ENCODE measurements around the gene CDHR2. TPM values are rescaled to one million over a fixed set of nuclear protein-coding genes. Genes with fewer than 3 reads are reported as not detected.

The CDHR2 gene
- polyA plus RNA-seq, 1 experiment = not detected

DNA sequence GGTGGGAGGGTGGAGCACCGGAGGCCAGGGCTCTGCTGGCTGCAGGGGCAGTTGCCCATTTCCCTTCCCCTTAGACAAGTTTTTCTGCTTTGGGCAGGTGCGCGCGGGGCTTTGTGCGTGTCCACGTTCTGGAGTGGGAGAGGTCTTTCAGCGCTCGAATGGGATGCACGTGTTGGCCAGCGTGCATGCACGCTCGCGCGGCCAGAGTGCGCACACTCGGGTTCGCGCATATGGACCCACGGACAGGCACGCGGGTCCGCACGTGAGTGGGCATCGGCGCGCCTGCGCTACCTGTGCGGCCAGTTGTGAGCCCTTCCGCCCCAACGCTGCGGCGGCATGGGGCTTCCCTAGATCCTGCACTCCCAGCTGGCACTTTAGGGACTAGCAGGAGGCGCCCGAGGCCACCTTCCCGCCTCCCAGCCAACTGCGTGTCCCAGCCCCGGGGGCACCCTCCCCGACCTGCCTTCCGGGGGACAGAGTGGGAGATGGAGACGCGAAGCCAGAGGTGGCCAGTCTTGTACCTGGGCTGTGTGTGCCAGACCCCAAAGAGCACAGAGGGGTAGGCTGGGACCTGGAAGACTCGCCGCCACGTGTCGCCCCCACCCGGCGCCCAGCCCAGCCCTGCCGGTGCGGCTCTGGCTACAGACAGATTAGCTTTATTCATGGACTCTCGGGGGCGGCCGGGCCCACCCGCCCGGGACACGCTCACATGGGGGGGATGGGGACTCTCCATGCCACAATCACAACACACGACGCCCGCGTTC is 70.6 kb downstream of the CDHR2 start:
- Histone ChIP-seq H3K27ac (ENCODE audit: low read depth, low read length) (no peak overlapping the region), H3K9me3 (ENCODE audit: control insufficient read depth, insufficient read depth, low read length) (peaks cover 10% of the 10 kb centered on the region; the same call in 1 of the 2 replicates), H3K27me3 (ENCODE audit: control insufficient read depth, insufficient read depth, low read length) (peaks cover 36% of the 10 kb centered on the region), H3K4me3 (ENCODE audit: low read depth, low read length) (no peak overlapping the region; the same call in 1 of the 2 replicates)
- ChIA-PET CTCF (interaction anchor here (0.7 to 3.1 kb wide), 3 partner anchors 46 to 58 kb away, joined by 3 to 20 read pairs (median 3); no protein-coding TSS in a partner anchor), POLR2A (interaction anchor here (0.6 kb wide), 1 partner anchor 77 kb away, joined by 7 read pairs; no protein-coding TSS in a partner anchor)
- DNase-seq (ENCODE audit: low read depth, low spot score) = no peak
- TF ChIP-seq, protein P1, sequence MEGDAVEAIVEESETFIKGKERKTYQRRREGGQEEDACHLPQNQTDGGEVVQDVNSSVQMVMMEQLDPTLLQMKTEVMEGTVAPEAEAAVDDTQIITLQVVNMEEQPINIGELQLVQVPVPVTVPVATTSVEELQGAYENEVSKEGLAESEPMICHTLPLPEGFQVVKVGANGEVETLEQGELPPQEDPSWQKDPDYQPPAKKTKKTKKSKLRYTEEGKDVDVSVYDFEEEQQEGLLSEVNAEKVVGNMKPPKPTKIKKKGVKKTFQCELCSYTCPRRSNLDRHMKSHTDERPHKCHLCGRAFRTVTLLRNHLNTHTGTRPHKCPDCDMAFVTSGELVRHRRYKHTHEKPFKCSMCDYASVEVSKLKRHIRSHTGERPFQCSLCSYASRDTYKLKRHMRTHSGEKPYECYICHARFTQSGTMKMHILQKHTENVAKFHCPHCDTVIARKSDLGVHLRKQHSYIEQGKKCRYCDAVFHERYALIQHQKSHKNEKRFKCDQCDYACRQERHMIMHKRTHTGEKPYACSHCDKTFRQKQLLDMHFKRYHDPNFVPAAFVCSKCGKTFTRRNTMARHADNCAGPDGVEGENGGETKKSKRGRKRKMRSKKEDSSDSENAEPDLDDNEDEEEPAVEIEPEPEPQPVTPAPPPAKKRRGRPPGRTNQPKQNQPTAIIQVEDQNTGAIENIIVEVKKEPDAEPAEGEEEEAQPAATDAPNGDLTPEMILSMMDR (IDR thresholded peaks at IDR 0.05; ENCODE audit: low read depth, low read length) = no peak

DNA sequence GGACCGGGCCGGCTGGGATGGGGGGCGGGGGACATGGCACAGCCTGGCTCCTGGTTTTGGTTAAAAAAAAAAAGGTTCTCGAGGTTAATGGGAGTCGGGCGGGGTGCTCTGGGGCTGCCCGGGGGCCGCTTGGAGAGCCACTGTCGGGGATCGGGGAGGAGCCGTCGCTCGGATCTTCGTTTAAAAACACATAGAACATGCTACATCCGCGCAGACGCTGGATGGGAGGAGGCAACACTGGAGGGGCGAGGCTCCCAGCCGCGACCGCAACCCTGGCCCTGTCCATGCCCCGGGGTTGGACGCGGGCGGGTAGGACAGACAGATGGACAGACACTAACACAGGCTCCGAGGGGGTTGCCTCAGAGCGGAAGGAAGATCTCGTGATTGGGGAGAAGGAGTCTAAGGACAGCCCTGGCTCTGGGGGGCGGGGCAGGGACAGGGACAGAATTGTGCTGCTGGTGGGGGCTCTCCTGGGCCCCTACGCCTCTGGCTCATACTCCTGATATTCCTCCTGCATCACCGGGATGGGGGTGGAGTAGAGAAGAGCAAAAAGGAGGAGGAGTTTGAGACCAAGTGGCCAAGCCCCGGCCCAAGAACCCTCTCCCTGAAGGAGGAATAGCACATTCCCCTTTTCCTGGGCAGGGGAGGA is 71.3 kb downstream of the CDHR2 start:
- POLR2A ChIA-PET = no interaction called here
- Histone ChIP-seq H3K9me3 (ENCODE audit: control insufficient read depth, insufficient read depth, low read length) (peaks cover 10% of the 10 kb centered on the region; the same call in 1 of the 2 replicates), H3K27me3 (ENCODE audit: control insufficient read depth, insufficient read depth, low read length) (peaks cover 40% of the 10 kb centered on the region), H3K4me3 (ENCODE audit: low read depth, low read length) (peak overlapping the region; percentile 25; the same call in 1 of the 2 replicates), H3K27ac (ENCODE audit: low read depth, low read length) (no peak overlapping the region)
- CTCF ChIA-PET = interaction anchor here (0.6 to 3.1 kb wide), 4 partner anchors 47 to 556 kb away, joined by 3 to 20 read pairs (median 3); no protein-coding TSS in a partner anchor
- TF ChIP-seq, protein P1 (IDR thresholded peaks at IDR 0.05; ENCODE audit: low read depth, low read length) = no peak
- DNase-seq (ENCODE audit: low read depth, low spot score) = no peak

DNA sequence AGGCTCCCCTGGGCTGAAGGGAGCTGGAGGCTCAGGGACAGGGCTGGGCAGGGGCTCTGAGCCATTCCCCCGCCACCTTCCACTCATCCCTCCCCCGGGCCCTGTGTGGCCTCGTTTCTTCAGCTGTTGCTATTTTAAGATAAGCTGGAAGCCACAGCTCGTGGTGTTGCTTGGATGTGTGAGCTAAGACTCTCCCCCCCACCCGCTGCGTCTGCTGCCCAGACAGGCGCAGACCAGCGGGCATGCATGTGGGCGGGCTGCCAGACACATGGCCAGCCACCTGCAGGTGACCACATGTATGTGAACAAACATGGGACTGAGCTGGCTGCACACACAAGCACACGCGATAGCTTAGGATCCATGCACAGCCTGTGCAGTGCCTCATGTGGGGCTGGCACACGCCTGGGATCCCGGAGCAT is 72.5 kb downstream of the CDHR2 start:
- TF ChIP-seq, protein P1 (IDR thresholded peaks at IDR 0.05; ENCODE audit: low read depth, low read length) = no peak
- no peak for DNase-seq (ENCODE audit: low read depth, low spot score)
- peaks cover 10% of the 10 kb centered on the region; the same call in 1 of the 2 replicates for H3K9me3 ChIP-seq (ENCODE audit: control insufficient read depth, insufficient read depth, low read length)
- H3K4me3 ChIP-seq (ENCODE audit: low read depth, low read length) = no peak overlapping the region
- CTCF ChIA-PET = interaction anchor here (1.7 to 3.1 kb wide), 4 partner anchors 23 to 48 kb away, joined by 5 to 20 read pairs (median 12); partner anchors contain the start of gene TSPAN17
- POLR2A ChIA-PET = interaction anchor here (0.5 to 1.1 kb wide), 4 partner anchors 9 to 84 kb away, joined by 3 to 5 read pairs (median 4); partner anchors contain the start of genes EIF4E1B, RNF44 and SNCB
- peaks cover 49% of the 10 kb centered on the region for H3K27me3 ChIP-seq (ENCODE audit: control insufficient read depth, insufficient read depth, low read length)
- no peak overlapping the region for H3K27ac ChIP-seq (ENCODE audit: low read depth, low read length)

DNA sequence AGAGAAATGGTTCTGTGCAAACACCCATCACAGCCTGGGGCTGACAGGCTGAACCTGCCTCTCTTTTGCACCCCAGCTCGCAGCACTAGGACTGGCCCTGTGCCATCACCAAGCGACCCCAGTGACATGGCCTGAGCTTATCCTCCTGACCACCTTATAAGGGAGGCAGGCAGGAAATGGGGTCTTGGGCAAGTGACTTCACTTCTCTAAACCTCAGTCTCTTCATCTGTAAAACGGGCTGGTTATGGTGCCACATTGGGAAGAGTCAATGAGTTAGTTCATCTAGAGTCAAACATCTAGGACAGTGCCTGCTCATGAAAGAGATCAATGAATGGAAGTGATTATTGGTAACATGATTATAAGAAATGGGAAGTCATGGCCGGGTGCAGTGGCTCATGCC is 75.0 kb downstream of the CDHR2 start:
- ChIA-PET POLR2A (no interaction called here), CTCF (no interaction called here)
- TF ChIP-seq, protein P1 (IDR thresholded peaks at IDR 0.05; ENCODE audit: low read depth, low read length) = no peak
- Histone ChIP-seq H3K4me3 (ENCODE audit: low read depth, low read length) (no peak overlapping the region), H3K27me3 (ENCODE audit: control insufficient read depth, insufficient read depth, low read length) (peaks cover 60% of the 10 kb centered on the region), H3K27ac (ENCODE audit: low read depth, low read length) (no peak overlapping the region), H3K9me3 (ENCODE audit: control insufficient read depth, insufficient read depth, low read length) (peaks cover 10% of the 10 kb centered on the region; the same call in 1 of the 2 replicates)
- no peak for DNase-seq (ENCODE audit: low read depth, low spot score)
